Panc1 (cell line): Measurements from ENCODE around the gene PRR5L. TPM values are rescaled to one million over a fixed set of nuclear protein-coding genes. Genes with fewer than 3 reads are reported as not detected.
A peak's percentile ranks its signal among the peaks of the same experiment; 100 is the strongest.

ENCODE experiments used
- ATAC-seq: fragments of 200-7000 bp; cut with Tn5 transposase; 2 replicates; pipeline ENCODE4 v1.9.1; 2020; ENCODE audit warnings: mild to moderate bottlenecking, moderate library complexity
- BruUV-seq: library from RNA; stranded (reverse); fragments of 400-500 nt; replicated peaks from 2 replicates; lab custom pipeline; 2021; lab: Mats Ljungman, UMichigan
- CTCF ChIA-PET: fragments of 300-600 bp; sonication (Branson Sonifier 250); formaldehyde crosslinking; loops from one replicate; lab custom pipeline; 2022; ENCODE audit warnings: antibody characterized with exemption; lab: Charles Lee
- POLR2A ChIA-PET: fragments of 300-600 bp; sonication (Branson Sonifier 250); formaldehyde crosslinking; loops from one replicate; lab custom pipeline; 2022; ENCODE audit warnings: antibody characterized with exemption; lab: Charles Lee
- DNase-seq: peaks from one replicate; pipeline ENCODE4 v3.0.0-alpha.2; 2010; ENCODE audit warnings: low read depth, low spot score
- H3K27ac ChIP-seq: 2 replicates; pipeline ENCODE4 v1.5.1; 2011; ENCODE audit warnings: mild to moderate bottlenecking, low read length, inconsistent platforms
- H3K27me3 ChIP-seq: fragments of 200-500 bp; sonication (Bioruptor generic); 2 replicates; pipeline ENCODE4 v1.6.0; 2014; ENCODE audit warnings: low read length, inconsistent platforms; ENCODE audit not compliant: control insufficient read depth, insufficient read depth
- H3K36me3 ChIP-seq: fragments of 200-500 bp; sonication (Bioruptor generic); 2 replicates; pipeline ENCODE4 v1.5.1; 2014; ENCODE audit warnings: inconsistent platforms, mild to moderate bottlenecking, low read length, moderate library complexity; ENCODE audit not compliant: control insufficient read depth, insufficient read depth
- H3K4me1 ChIP-seq: 2 replicates; pipeline ENCODE4 v1.5.1; 2011; ENCODE audit warnings: inconsistent platforms, mild to moderate bottlenecking, low read length, moderate library complexity; ENCODE audit not compliant: control insufficient read depth, insufficient read depth
- H3K4me3 ChIP-seq, 2 experiments: 2 replicates each; pipeline ENCODE4 v1.5.1; 2011 to 2012; ENCODE audit warnings: low read depth in 2 of 2, low read length in 2 of 2, mild to moderate bottlenecking in 2 of 2, inconsistent platforms in 1 of 2, moderate library complexity in 1 of 2
- H3K9me3 ChIP-seq: fragments of 200-500 bp; sonication (Bioruptor generic); 2 replicates; pipeline ENCODE4 v1.5.1; 2014; ENCODE audit warnings: low read depth, mild to moderate bottlenecking, inconsistent platforms, low read length, moderate library complexity; ENCODE audit not compliant: control insufficient read depth, insufficient read depth
- POLR2AphosphoS5 ChIP-seq: IDR thresholded peaks from 2 replicates; pipeline ENCODE4 v1.6.1; 2012; ENCODE audit warnings: mild to moderate bottlenecking, low read depth, low read length, moderate library complexity
- SIN3A ChIP-seq: IDR thresholded peaks from 2 replicates; pipeline ENCODE4 v1.6.1; 2012; ENCODE audit warnings: low read depth, mild to moderate bottlenecking, low read length, moderate library complexity, borderline replicate concordance; ENCODE audit not compliant: insufficient read depth
- TCF7L2 ChIP-seq: IDR thresholded peaks from 2 replicates; pipeline ENCODE4 v1.6.1; 2011; ENCODE audit warnings: mild to moderate bottlenecking, low read depth, low read length, inconsistent platforms
- in situ Hi-C: cut with HindIII; loops from 2 replicates; pipeline ENCODE4 v1.10.0; 2016; ENCODE audit warnings: low sequenced_read_pairs, low pct_unique_long_range_greater_than_20kb
- intact Hi-C: fragments of 100-400 bp; cut with micrococcal nuclease; formaldehyde crosslinking; loops from one replicate; pipeline ENCODE4 v1.10.0; 2022; ENCODE audit not compliant: unreplicated experiment
- total RNA-seq: library from RNA; stranded (reverse); gene quantifications from one replicate; pipeline ENCODE4 v1.2.1, GENCODE V29; 2021; ENCODE audit not compliant: unreplicated experiment
- TF ChIP-seq, protein P1 (sequence below): fragments of 450-650 bp; IDR thresholded peaks from 2 replicates; pipeline ENCODE4 v1.5.1; 2017; ENCODE audit warnings: mild to moderate bottlenecking
- TF ChIP-seq, protein P2 (sequence below), 2 experiments: IDR thresholded peaks; 2 replicates each; pipeline ENCODE4 v1.6.1; 2011 to 2012; ENCODE audit warnings: low read depth in 2 of 2, control low read depth in 1 of 2, low read length in 1 of 2, mild to moderate bottlenecking in 1 of 2, moderate library complexity in 1 of 2; ENCODE audit not compliant: insufficient read depth in 1 of 2

Gene PRR5L
- total RNA-seq, 1 experiment from 2014 or later, result 0.36 TPM

DNA sequence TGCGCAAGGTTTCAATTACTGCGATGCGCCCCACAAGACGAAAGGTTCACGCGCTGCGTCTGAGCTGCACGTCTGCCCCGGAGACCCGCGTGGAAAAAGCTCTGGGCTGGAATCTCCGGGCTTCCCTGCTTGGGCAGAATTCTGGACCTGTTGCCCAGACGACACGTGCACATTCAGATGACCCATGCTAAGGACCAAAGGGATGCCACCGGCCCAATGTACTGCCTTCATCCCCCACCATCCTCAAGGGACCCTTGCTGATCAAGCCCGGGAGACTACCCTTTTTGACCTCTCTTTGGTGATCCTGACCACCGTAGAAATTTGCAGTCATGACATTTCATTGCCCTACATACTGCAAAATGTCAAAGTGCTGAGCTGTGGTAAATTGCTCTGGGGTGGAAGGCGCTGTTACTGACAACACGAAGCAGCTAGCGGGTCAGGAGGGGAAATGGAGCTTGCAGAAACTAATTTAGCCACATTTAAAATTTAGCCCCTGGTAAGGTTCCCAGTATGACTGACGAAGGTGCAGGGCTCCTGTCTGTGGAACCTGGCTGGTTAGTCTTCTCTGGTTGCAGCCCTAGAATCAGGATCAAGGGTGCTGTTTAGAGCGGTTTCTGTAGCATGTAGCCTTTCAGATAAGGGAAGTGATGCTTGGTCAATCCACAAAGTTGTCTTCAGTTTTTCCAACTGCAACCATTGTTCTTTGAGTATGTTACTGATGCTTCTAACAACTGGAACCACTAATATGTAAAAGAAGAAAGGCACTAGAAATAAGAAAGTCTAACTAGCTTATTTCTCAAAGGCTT lies 81.9 kb downstream of the PRR5L start:
- Histone ChIP-seq H3K27ac (no peak overlapping the region), H3K9me3 (no peaks in the 10 kb centered on the region), H3K4me1 (peaks cover 6% of the 10 kb centered on the region; the same call in 1 of the 2 replicates), H3K4me3 (peak overlapping the region; percentile 35 to 50; a peak in 3 of 4 replicates), H3K36me3 (no peaks in the 10 kb centered on the region), H3K27me3 (peaks cover 36% of the 10 kb centered on the region)
- in situ Hi-C loops, result no loop called here
- ATAC-seq (no peak), DNase-seq (no peak)
- intact Hi-C loops, result no loop called here
- BruUV-seq, result no TSS peak
- CTCF ChIA-PET, result interaction anchor here (0.6 to 0.7 kb wide), 2 partner anchors 11 to 943 kb away, joined by 3 to 4 read pairs; no protein-coding TSS in a partner anchor
- POLR2A ChIA-PET, result no interaction called here
- TF ChIP-seq TCF7L2 (no peak), POLR2AphosphoS5 (no peak), SIN3A (no peak)
- TF ChIP-seq, protein P1, sequence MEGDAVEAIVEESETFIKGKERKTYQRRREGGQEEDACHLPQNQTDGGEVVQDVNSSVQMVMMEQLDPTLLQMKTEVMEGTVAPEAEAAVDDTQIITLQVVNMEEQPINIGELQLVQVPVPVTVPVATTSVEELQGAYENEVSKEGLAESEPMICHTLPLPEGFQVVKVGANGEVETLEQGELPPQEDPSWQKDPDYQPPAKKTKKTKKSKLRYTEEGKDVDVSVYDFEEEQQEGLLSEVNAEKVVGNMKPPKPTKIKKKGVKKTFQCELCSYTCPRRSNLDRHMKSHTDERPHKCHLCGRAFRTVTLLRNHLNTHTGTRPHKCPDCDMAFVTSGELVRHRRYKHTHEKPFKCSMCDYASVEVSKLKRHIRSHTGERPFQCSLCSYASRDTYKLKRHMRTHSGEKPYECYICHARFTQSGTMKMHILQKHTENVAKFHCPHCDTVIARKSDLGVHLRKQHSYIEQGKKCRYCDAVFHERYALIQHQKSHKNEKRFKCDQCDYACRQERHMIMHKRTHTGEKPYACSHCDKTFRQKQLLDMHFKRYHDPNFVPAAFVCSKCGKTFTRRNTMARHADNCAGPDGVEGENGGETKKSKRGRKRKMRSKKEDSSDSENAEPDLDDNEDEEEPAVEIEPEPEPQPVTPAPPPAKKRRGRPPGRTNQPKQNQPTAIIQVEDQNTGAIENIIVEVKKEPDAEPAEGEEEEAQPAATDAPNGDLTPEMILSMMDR, result no peak
- TF ChIP-seq, protein P2, sequence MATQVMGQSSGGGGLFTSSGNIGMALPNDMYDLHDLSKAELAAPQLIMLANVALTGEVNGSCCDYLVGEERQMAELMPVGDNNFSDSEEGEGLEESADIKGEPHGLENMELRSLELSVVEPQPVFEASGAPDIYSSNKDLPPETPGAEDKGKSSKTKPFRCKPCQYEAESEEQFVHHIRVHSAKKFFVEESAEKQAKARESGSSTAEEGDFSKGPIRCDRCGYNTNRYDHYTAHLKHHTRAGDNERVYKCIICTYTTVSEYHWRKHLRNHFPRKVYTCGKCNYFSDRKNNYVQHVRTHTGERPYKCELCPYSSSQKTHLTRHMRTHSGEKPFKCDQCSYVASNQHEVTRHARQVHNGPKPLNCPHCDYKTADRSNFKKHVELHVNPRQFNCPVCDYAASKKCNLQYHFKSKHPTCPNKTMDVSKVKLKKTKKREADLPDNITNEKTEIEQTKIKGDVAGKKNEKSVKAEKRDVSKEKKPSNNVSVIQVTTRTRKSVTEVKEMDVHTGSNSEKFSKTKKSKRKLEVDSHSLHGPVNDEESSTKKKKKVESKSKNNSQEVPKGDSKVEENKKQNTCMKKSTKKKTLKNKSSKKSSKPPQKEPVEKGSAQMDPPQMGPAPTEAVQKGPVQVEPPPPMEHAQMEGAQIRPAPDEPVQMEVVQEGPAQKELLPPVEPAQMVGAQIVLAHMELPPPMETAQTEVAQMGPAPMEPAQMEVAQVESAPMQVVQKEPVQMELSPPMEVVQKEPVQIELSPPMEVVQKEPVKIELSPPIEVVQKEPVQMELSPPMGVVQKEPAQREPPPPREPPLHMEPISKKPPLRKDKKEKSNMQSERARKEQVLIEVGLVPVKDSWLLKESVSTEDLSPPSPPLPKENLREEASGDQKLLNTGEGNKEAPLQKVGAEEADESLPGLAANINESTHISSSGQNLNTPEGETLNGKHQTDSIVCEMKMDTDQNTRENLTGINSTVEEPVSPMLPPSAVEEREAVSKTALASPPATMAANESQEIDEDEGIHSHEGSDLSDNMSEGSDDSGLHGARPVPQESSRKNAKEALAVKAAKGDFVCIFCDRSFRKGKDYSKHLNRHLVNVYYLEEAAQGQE (IDR thresholded peaks at IDR 0.05; ENCODE audit: insufficient read depth in 1 of 2, low read depth in 2 of 2, low read length in 1 of 2), result no peak

DNA sequence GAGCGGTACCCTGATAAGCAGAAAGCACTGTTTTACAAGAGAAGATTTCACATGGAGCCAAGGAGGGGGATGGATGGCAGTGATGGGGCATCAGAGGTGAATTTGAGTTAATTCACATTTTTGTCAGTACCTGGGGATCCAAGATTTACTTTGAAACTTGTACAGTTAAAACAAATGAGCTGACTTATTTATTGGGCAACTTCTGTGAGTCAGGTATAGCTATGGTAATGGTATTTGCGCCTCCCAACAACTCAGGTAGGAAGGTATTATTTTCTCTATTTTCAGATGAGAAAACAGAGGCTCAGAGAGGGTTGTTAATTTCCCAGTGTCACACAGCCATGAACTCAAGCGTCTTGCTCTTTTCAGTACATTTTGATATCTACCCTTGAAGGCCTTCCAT lies 83.6 kb downstream of the PRR5L start:
- H3K27ac ChIP-seq, result no peak overlapping the region
- BruUV-seq, result no TSS peak
- H3K27me3 ChIP-seq, result peaks cover 33% of the 10 kb centered on the region
- ATAC-seq, result no peak
- peaks cover 6% of the 10 kb centered on the region; the same call in 1 of the 2 replicates for H3K4me1 ChIP-seq
- in situ Hi-C loops (no loop called here), intact Hi-C loops (no loop called here)
- no peaks in the 10 kb centered on the region for H3K36me3 ChIP-seq
- H3K4me3 ChIP-seq, result no peak overlapping the region
- DNase-seq, result no peak
- no peaks in the 10 kb centered on the region for H3K9me3 ChIP-seq
- ChIA-PET POLR2A (no interaction called here), CTCF (no interaction called here)
- TF ChIP-seq, protein P1, result no peak
- no peak for TF ChIP-seq POLR2AphosphoS5
- TF ChIP-seq TCF7L2, result no peak
- TF ChIP-seq SIN3A, result no peak
- TF ChIP-seq, protein P2 (IDR thresholded peaks at IDR 0.05; ENCODE audit: insufficient read depth in 1 of 2, low read depth in 2 of 2, low read length in 1 of 2), result no peak
